Stimulated activated CD8-positive, alpha-beta memory T cell treated with anti-CD3 and anti-CD28 coated beads, Interleukin-7, amount 100 ng/mL, for 4 hours (primary cell): ENCODE measurements around the gene LRRC8C.
"Not testable (repeated sequence)": the region's sequence is repeated elsewhere in the genome, so short reads cannot be mapped to it uniquely, and the experiment has no call there.

Experiments
- DNase-seq, 2 donors: peaks; one replicate each; pipeline ENCODE4 v3.0.0-alpha.2; 2020; ENCODE audit warnings: low read depth in 2 of 2

Gene LRRC8C

DNA sequence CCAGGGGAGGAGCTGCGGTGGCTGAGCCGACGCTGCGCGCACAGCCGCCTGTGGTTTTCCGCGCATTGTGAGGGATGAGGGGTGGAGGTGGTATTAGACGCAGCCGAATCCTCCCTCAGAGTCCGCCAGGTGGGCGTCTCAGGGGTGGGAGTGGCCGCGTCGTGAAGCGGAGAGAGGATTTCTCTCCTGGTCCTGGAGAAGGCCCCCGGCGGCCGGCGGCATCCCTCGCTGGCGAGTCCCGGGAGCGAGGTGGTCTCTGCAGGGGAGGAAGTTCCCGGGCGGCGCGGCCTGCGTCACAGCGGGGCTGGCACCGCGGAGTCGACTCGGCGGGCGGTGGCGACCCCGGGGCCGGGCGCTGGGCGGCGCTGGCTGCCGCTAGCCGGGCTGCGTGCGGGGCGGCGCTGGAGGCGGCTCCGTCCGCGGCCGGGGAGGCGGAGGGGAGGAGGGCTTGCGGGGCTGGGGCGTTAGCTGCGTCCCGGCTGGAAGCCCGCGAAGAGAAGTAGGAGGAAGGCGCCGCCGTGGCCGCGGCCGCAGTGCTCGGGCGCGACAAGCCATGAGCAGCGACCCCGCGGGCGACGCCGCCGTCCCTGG lies at the start of gene LRRC8C:
TSS of gene LRRC8C (plus strand) at position 464 of the 591 bp plus-strand sequence. CDS start 53,354 bp downstream, outside the sequence.
- peak; percentile 76 to 86 for DNase-seq

DNA sequence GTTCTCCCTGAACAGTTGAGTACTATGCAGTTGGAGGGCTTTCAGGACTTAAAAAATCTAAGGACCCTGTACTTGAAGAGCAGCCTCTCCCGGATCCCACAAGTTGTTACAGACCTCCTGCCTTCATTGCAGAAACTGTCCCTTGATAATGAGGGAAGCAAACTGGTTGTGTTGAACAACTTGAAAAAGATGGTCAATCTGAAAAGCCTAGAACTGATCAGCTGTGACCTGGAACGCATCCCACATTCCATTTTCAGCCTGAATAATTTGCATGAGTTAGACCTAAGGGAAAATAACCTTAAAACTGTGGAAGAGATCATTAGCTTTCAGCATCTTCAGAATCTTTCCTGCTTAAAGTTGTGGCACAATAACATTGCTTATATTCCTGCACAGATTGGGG lies 48.7 kb upstream of the LRRC8C start:
- no peak for DNase-seq

DNA sequence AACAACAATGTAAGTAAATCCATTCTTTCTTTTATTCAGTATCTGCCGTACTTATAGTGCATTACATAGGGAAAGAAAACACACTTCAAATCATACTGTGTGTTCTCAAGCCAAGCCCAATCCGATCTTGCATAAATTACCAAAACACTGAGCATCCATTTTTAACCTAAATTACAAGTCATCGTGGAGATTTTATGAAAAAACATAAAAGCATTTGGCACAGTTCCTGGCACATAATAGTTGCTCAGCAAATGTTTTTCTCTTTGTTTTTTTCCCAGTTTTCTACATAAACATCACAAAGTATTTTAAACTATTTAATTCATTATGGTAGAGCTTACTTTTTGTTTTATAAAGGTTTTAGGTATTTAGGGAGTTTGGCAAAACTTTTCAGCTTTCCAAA lies 48.1 kb upstream of the LRRC8C start:
- DNase-seq = no peak

DNA sequence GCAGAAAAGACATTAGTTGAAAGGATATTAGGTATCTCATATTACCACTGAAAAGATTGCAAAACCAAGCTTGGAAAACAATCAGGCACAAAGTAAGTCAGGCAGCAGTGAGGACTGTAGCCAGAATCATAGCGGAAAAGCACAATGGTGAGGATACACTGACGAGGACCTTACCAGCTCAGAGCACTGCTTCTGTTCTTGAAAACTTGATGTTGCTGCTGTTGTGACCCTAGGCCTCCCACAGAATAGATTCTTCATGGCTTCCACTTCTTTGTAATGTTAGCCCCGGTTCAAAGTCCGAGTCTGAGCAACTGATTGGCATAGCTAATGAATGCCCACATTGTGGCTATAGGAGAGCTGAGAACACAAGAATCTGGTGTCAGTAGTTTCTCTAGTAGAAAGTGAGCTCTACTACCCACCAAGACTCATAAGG lies 45.2 kb upstream of the LRRC8C start:
- DNase-seq = no peak

DNA sequence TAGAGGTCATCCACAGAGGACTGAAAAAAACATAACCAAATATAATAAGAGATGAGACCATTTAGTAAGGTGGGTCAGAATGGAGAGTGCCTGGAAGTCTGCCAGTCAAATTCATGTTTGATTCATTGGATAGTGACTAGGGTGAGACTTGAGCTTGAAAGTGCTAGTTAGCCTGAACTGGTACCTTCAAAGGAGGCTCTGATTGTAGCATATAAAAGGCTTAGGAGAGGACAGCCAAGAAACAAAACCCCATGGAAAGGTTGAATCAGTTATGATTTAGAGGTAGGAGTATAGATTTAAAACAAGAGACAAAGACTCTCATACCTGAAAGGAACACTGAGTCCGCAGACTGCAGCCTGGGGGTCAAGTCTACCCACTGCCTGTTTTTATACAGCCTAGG lies 44.4 kb upstream of the LRRC8C start:
- DNase-seq = no peak

DNA sequence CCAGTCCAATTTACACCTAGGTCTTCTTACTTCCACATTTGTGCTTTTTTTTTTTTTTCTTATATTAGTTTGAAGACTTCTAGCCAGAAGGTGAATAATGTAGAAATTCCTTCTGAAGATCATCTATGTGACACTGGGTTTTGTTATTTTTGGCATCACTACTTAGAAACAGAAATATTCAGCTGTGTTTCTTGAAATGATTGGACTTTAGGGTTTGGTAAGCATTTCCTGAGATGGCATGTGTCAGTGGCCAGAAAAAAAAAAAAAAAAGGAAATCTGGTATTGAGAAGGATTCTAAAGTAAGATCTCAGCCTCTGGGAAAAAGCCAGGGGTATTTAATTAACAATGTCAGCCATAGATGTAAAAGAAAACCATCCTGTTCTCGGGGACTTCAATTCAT lies 43.4 kb upstream of the LRRC8C start:
- DNase-seq = no peak

DNA sequence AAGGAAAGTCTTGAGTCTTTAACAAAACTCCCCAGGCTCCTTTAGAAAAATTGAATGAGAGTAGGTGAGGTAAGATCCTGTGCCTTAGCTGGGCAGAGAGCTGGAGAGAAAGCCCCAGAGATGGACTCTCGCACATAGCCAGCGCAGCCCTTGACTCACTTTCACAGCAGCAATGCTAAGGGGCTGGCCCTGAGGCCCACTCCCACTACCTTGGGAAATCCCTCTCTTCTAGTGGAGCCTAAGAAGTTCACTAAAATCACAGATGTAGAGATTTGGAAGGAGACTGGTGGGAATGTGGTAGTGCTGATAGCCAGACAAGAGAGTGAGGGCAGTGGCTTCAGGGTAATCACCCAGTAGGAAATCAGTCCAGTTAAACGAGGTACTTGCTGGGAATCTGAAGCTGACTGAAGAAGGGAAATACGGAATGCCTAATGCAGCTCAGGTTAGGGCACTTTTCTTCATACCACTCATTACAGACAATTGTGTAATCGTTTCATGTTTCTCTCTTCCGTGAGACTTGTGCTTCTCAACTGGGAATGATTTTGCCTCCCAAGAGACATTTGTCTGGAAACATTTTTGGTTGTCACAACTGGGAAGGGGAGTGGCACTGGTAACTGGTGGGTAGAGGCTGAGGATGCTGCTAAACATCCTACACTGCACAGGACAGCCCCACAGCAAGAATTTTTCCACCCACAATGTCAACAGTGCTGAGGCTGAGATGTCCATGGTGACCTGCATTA lies 42.4 kb upstream of the LRRC8C start:
- DNase-seq = no peak

DNA sequence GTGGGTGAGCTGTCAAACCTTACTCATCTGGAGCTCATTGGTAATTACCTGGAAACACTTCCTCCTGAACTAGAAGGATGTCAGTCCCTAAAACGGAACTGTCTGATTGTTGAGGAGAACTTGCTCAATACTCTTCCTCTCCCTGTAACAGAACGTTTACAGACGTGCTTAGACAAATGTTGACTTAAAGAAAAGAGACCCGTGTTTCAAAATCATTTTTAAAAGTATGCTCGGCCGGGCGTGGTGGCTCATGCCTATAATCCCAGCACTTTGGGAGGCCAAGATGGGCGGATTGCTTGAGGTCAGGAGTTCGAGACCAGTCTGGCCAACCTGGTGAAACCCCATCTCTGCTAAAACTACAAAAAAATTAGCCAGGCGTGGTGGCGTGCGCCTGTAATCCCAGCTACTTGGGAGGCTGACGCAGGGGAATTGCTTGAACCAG lies 40.0 kb upstream of the LRRC8C start:
- DNase-seq = not testable (repeated sequence)

DNA sequence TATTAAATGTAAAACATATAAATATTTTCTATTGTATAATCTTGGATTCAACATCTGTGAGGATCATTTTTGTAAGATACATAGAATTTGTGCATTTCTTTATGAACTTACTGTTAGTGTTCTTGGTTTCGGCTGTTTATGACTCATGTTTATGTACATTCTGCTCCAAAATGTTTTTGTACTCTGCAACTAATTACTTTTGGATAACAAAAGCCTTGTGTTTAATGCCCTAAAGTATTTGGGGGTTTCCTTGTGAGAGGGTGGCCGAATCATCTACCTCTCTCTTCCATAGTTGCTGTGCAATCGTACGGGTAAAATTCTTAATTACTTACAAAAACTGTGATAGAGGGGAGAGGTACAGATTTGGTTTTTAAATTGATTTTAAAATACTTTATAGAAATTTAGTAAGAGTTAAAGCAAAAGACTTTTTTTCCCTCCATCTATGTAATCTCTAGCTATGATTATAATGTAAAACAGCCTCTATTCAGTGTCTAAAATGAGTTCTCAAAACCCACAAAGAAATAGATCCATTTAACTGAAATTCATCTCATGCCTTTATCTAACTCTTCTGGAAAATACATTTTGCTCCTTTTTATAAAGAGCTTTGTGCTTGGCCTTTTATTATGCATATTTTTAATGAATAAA lies 38.7 kb upstream of the LRRC8C start:
- no peak for DNase-seq

DNA sequence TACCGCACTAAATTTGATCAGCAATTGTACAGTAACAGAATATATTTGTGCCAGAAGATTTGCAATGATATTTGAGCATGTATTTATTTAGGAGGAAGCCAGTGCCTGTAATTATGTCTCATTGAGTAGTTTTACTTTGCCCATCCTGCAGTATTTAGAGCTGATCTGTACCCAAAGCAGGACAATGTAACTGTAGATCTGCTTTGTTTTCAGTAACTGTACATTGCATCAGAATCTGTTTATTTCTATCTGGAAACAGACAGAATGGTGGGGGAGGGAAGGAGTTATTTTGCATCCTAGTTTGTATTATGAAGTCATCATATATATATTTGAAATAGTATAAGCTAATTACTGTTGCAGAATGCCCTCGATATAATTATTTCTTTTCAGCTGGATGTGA lies 36.2 kb upstream of the LRRC8C start:
- DNase-seq = no peak

DNA sequence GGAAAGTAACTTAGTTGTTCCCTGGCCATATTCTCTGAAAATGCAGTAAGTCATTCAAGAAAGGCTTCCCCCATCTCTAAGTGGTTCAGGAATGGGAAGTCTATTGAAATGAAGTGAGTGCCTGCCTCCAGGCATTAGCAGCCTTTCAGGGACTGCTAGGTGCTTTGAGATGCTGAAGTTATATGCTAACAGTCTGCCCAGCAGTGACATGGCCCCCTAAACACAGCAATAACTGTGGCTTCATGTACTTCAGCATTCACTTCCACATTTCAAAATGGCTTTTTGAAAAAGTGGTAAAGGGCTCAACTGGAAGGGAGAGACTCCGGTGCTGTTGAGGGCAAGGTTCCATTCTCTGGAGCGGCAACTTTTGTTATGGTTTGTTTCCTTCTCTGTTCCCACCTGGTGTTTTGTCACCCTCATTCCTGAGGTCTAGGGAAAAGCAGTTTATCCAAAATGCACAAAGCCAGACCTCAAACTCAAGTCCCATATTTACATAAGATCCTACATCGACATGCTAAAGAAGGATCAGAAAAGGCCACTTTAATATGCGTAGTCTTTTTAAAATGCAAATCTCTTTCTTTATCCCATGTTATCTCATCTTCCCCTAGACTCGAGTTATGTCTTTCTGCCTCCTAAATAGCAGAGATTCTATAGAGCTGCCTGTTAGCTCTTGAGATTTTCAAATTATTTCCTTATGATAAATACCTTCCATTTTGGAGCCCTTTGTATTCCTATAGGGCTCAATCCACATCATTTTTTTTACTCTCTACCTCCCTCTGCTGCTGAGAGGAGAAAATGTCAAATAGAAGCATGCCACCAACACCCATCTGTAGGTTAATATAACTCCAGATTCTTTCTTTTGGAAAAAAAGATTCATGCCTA lies 34.2 kb upstream of the LRRC8C start:
- DNase-seq = no peak

DNA sequence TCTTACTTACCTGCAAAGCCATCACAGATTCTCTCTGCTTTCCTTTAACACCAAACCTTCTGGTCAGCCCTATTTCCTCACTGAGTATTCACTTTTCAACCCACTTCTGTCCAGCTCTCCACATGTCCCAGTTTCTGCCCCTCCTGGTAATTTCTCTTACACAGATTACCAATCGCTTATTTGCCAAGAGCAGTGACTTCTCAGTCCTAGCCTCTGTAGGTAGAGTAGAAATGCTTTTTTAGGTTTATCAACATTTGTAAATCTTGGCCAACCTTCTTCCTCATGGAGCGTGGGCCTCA lies 33.6 kb upstream of the LRRC8C start:
- no peak for DNase-seq

DNA sequence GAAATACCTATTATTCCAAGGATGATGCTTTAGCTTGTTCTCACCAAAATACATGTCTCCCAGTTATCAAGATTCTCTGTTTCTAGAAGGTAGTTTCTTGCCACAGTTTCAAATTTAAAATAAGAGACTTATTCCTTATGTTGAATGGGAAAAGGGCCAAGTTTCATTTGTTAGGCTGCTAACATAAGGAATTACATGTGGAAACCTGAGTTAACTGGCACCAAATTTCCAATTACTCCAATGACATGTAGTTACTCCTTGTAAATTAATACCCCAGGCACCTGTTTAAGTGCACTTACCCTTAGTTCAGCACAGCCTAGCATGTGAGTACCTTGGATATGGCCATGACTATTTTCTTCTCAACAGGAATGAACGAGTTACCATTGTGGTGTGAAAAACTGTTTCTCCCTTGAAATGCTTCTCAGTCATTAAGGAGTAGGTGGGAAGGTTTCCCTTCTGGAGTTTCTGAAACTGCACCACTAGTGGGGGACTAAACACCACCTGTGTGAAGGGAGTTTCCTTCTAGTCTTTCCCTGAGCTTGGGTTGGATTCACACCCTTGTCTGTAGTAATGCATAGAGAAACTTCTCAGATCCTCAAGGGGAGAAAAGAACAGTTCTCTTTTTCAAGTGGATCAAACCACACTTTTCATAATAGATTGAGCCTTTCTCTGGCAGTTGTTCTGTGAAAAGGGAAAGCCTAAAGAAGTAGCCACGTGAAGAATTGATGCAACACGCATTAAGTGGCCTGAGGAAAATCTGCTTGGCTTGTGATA lies 32.3 kb upstream of the LRRC8C start:
- no peak for DNase-seq

DNA sequence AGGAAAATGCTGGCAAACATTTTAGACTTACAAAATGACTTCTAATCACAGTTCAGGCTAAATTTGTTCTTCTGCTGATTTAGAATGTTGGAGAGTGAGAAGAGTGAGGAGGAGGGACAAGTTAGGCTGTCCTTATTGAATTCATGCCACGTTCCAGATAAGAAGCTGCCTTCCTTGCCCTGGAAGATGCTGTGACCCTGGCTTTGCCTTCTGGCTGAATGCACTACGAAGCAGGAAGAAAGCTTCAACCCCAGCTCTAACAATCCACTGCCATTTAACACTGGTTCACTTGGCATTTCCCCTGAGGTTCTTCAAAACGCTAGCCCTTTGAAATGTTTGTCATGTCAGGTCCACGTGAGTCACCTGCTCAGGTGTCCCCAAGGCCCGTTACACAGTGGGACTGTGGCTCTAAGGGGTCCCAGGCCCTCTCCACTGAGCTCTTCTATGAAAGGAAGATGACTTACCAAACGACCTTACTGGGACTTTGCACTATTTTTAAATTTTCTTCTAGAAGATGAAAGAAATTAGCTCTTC lies 30.0 kb upstream of the LRRC8C start:
- DNase-seq = no peak

DNA sequence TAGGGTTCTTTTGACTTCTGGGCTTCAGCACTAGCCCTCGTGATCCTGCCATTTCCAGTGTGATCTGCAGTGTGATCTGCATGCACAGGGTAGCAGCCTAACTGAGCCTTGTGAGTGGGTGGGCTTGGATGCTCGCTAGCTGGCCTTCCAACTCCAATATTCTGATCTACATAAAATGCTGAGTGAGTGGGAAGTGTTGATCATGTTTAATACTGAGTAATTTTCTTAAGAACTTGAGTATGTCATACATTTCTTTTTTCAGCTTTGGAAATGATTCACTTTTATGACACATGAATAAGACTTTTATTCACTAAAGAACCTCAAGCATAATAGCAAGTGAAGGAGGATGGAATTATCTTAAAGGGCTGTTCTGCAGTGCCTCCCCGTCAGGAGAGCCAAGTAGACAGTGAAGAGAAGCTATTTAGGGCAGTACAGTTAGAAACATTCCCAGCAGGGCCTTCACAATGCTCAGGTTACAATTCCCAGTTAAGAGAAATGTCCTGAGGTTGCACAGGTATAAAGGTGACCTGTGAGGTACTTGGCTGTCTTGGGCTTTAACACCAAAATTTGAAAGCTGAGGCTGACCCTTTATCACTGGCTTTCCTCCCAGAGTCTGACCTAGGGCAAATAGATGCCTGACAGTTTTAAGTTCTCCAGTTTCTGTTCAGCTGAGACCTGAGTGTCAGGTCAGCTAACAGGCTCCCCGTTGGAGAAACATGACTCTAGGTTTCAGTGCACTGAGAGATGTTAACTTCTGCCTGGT lies 29.1 kb upstream of the LRRC8C start:
- DNase-seq = peak; percentile 25 to 29

DNA sequence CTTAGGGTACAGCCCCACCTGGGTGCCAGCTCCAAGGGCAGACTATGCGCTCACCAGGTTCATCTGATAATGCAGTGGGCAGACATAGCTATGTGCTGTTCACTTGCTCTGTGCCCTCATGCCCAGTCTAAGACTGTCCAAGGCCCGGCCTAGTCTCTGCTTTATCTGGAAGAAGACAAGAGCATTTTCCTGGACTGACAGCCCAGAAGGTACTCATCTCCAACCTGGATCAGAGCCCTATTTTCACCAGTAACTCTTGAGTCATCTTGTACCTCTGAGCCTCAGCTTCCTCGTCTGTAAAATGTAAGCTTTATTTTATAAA lies 28.5 kb upstream of the LRRC8C start:
- no peak for DNase-seq

DNA sequence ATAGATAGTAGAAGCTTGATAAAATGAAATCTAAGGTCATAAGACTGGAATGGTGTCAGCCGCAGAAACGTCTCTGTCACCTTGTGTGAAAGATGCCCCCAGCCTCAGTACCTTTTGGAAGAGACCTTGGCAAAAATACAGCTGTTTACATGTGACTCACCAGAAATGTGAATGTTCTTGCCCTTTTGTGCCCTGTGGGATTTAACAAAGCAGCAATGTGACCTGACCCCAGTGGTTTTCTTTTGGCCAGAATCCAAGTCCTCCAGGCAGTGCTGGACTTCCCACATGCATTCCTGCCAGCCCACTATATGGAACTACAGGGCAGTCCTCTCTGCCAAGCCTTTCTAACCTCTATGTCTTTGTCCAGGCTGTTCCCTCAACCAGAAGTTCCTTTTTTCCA lies 27.2 kb upstream of the LRRC8C start:
- DNase-seq = no peak

DNA sequence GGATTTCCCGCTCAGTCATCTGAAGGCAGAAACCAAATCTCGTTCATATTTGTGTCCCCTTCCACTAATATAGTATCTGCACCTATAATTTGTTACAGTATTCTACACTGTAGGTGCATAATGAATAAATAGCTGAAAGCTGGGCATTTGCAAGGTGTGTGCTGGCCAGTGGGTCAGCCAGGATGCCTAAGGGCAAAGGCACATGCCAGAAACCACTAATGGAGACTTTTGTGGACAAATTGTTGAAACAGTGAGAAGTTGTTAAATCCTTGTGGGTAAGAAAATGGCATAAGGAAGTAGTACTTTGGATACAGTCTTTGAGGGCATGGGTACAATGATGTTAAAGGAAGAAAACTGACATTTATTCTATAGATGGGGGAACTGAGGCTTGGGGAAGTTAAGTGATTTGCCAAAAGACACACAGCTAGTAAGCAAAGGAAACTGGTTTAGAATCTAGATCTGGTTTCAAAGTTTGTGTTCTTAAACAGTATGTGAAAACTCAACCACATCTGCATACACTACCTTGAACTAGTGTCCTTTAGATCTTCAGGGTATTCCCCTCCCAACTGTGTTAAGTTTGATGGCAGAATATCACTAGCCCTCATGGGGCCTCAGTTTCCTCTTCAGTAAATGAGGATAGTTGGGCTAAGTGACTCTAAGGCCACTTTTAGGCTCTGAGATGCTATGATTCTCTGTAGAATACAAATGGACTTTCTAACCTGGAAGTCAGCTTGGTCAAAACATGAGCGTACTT lies 26.5 kb upstream of the LRRC8C start:
- no peak for DNase-seq

DNA sequence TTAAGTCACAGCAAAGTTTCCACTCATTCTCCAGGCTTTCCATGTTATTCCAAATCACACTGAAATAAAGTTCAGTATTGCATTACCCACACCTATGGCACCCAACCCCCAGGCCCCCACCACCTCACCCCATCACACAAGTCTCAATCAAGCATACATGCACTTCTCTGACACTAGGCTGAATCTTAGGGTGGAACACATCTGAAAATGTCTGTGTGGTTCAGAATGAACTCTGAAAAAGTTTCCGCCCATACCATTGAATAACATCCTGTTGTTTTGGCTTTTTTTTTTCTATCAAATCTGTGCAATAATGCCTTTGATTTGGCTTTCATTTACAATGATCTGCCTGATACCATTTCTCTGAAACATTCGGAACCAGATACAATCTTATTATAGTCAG lies 25.8 kb upstream of the LRRC8C start:
- no peak for DNase-seq
